ENCODE measurements around the gene MID2. TPM values are rescaled to one million over a fixed set of nuclear protein-coding genes. Genes with fewer than 3 reads are reported as not detected.

MID2 gene
- total and polyA plus RNA-seq, 2 experiments from 2014 or later = 0.84 to 2.1 TPM

DNA sequence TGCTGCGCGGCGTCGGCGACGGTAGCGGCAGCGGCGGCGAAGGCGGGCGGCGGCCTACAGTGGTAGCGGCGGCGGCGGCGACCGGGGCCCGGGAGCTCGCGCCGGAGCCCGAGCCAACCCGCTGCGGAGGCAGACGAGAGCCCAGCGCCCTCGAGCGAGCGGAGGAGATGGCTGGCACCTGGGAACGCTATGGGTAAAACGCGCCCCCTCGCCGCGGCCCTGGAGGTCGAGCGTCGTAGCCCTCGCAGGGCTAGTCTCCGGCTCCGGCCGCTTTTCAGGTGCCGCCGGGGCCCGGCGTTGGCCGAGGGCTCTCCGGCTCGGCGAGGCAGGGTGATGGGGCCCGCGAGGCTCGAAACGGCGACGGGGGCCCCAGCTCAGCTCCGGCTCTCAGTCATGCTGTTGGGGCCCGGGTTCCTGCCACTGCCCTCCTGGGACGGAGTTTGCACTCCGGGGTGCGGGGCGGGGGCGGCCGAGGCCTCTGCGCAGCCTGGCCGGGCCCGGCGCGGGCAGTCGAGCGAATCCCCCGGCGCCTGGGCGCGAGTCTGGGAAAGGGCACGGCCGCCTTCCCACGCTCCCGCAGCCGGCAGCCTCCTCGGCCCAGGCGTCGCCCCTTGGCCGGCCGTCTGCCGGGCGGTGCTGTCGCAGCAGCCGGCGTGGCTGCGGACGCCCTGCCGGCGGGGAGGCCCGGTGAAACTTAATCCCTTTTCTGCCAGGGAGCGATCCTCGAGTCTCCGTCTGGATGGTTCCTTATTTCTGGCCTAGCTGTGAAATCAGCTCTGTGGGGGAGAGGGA is 768 bp downstream of the MID2 start:
- Histone ChIP-seq H3K79me2 (replicated peaks; ENCODE audit: insufficient read depth) (no peaks in the 10 kb centered on the region), H3K4me3 (peak overlapping the region; percentile 58), H3K4me2 (peak overlapping the region; percentile 80), H3F3A (replicated peaks; ENCODE audit: low read depth) (no peaks in the 10 kb centered on the region), H3K4me1 (ENCODE audit: insufficient read depth) (no peaks in the 10 kb centered on the region), H3K9me2 (ENCODE audit: insufficient read depth) (no peaks in the 10 kb centered on the region), H2AFZ (0 out of 2 replicates have a peak overlapping the region, but pooled peaks have one; percentile 38), H3K36me3 (ENCODE audit: insufficient read depth) (no peaks in the 10 kb centered on the region), H3K27ac (ENCODE audit: low read depth) (no peak overlapping the region), H4K20me1 (replicated peaks; ENCODE audit: insufficient read depth) (no peaks in the 10 kb centered on the region), H3K27me3 (ENCODE audit: insufficient read depth) (peaks cover 43% of the 10 kb centered on the region)
- Mint-ChIP-seq H3K27ac (no peak overlapping the region), H3K4me3 (peak overlapping the region; percentile 71), H3K4me1 (peaks cover 13% of the 10 kb centered on the region; the same call in 2 of the 3 replicates), H3K36me3 (ENCODE audit: low read depth) (no peaks in the 10 kb centered on the region), H3K27me3 (ENCODE audit: insufficient read depth, low read depth, poor library complexity) (peaks cover 26% of the 10 kb centered on the region), H3K9me3 (no peaks in the 10 kb centered on the region)
- ATAC-seq (peak; percentile 81), DNase-seq (ENCODE audit: low spot score) (peak; percentile 59)
- TF ChIP-seq, protein P1, sequence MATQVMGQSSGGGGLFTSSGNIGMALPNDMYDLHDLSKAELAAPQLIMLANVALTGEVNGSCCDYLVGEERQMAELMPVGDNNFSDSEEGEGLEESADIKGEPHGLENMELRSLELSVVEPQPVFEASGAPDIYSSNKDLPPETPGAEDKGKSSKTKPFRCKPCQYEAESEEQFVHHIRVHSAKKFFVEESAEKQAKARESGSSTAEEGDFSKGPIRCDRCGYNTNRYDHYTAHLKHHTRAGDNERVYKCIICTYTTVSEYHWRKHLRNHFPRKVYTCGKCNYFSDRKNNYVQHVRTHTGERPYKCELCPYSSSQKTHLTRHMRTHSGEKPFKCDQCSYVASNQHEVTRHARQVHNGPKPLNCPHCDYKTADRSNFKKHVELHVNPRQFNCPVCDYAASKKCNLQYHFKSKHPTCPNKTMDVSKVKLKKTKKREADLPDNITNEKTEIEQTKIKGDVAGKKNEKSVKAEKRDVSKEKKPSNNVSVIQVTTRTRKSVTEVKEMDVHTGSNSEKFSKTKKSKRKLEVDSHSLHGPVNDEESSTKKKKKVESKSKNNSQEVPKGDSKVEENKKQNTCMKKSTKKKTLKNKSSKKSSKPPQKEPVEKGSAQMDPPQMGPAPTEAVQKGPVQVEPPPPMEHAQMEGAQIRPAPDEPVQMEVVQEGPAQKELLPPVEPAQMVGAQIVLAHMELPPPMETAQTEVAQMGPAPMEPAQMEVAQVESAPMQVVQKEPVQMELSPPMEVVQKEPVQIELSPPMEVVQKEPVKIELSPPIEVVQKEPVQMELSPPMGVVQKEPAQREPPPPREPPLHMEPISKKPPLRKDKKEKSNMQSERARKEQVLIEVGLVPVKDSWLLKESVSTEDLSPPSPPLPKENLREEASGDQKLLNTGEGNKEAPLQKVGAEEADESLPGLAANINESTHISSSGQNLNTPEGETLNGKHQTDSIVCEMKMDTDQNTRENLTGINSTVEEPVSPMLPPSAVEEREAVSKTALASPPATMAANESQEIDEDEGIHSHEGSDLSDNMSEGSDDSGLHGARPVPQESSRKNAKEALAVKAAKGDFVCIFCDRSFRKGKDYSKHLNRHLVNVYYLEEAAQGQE (IDR thresholded peaks at IDR 0.05; ENCODE audit: unreplicated experiment) = no peak
- TF ChIP-seq JUNB (IDR thresholded peaks at IDR 0.05; ENCODE audit: unreplicated experiment) (no peak), STAT1 (IDR thresholded peaks at IDR 0.05; ENCODE audit: unreplicated experiment) (no peak), POLR2AphosphoS5 (IDR thresholded peaks at IDR 0.05; ENCODE audit: low read depth) (no peak), EZH2phosphoT487 (IDR thresholded peaks at IDR 0.05; ENCODE audit: unreplicated experiment) (no peak), CREB1 (CRISPR knock-in tag; IDR thresholded peaks at IDR 0.05; ENCODE audit: low read depth) (no peak), ZNF114 (CRISPR knock-in tag; IDR thresholded peaks at IDR 0.05) (no peak), NANOG (IDR thresholded peaks at IDR 0.05; ENCODE audit: borderline replicate concordance) (no peak), ZNF331 (CRISPR knock-in tag; IDR thresholded peaks at IDR 0.05; ENCODE audit: low read depth) (no peak)
- TF ChIP-seq, protein P2, sequence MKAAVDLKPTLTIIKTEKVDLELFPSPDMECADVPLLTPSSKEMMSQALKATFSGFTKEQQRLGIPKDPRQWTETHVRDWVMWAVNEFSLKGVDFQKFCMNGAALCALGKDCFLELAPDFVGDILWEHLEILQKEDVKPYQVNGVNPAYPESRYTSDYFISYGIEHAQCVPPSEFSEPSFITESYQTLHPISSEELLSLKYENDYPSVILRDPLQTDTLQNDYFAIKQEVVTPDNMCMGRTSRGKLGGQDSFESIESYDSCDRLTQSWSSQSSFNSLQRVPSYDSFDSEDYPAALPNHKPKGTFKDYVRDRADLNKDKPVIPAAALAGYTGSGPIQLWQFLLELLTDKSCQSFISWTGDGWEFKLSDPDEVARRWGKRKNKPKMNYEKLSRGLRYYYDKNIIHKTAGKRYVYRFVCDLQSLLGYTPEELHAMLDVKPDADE (IDR thresholded peaks at IDR 0.05) = no peak
- TF ChIP-seq, protein P3, sequence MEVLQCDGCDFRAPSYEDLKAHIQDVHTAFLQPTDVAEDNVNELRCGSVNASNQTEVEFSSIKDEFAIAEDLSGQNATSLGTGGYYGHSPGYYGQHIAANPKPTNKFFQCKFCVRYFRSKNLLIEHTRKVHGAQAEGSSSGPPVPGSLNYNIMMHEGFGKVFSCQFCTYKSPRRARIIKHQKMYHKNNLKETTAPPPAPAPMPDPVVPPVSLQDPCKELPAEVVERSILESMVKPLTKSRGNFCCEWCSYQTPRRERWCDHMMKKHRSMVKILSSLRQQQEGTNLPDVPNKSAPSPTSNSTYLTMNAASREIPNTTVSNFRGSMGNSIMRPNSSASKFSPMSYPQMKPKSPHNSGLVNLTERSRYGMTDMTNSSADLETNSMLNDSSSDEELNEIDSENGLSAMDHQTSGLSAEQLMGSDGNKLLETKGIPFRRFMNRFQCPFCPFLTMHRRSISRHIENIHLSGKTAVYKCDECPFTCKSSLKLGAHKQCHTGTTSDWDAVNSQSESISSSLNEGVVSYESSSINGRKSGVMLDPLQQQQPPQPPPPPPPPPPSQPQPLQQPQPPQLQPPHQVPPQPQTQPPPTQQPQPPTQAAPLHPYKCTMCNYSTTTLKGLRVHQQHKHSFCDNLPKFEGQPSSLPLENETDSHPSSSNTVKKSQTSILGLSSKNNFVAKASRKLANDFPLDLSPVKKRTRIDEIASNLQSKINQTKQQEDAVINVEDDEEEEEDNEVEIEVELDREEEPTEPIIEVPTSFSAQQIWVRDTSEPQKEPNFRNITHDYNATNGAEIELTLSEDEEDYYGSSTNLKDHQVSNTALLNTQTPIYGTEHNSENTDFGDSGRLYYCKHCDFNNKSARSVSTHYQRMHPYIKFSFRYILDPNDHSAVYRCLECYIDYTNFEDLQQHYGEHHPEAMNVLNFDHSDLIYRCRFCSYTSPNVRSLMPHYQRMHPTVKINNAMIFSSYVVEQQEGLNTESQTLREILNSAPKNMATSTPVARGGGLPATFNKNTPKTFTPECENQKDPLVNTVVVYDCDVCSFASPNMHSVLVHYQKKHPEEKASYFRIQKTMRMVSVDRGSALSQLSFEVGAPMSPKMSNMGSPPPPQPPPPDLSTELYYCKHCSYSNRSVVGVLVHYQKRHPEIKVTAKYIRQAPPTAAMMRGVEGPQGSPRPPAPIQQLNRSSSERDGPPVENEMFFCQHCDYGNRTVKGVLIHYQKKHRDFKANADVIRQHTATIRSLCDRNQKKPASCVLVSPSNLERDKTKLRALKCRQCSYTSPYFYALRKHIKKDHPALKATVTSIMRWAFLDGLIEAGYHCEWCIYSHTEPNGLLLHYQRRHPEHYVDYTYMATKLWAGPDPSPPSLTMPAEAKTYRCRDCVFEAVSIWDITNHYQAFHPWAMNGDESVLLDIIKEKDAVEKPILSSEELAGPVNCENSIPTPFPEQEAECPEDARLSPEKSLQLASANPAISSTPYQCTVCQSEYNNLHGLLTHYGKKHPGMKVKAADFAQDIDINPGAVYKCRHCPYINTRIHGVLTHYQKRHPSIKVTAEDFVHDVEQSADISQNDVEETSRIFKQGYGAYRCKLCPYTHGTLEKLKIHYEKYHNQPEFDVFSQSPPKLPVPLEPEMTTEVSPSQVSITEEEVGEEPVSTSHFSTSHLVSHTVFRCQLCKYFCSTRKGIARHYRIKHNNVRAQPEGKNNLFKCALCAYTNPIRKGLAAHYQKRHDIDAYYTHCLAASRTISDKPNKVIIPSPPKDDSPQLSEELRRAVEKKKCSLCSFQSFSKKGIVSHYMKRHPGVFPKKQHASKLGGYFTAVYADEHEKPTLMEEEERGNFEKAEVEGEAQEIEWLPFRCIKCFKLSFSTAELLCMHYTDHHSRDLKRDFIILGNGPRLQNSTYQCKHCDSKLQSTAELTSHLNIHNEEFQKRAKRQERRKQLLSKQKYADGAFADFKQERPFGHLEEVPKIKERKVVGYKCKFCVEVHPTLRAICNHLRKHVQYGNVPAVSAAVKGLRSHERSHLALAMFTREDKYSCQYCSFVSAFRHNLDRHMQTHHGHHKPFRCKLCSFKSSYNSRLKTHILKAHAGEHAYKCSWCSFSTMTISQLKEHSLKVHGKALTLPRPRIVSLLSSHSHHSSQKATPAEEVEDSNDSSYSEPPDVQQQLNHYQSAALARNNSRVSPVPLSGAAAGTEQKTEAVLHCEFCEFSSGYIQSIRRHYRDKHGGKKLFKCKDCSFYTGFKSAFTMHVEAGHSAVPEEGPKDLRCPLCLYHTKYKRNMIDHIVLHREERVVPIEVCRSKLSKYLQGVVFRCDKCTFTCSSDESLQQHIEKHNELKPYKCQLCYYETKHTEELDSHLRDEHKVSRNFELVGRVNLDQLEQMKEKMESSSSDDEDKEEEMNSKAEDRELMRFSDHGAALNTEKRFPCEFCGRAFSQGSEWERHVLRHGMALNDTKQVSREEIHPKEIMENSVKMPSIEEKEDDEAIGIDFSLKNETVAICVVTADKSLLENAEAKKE (CRISPR knock-in tag; IDR thresholded peaks at IDR 0.05) = no peak
